Amniotic stem cell (primary cell): ENCODE data around the gene ZNF362.

Experiments
- DNase-seq: peaks from one replicate; lab custom pipeline; 2025; lab: John Stamatoyannopoulos, UW

ZNF362 gene

GRCh38 chr1:33327587-33328325 lies 71.5 kb downstream of the ZNF362 start:
- DNase-seq = peak; percentile 87

DNA sequence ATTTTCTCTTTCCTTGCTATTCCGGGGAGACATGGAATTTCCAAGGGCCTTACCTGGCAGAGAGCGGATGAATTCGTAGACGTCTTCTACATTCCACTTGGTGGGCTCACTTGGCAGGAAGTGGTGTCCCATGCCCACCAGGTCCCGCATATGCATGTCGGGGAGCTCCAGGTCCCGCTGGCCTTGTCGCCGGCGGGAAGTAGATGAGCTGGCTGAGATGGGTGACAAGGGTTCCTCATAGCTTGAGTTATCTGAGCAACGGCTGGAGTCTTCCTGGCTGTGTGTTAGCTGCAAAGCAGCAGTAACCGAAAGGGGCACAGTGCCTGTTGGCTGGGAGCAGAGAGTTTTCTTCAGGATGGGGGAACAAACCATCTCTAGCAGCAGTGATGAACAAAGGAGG lies 72.5 kb downstream of the ZNF362 start:
- DNase-seq = no peak

GRCh38 chr1:33329600-33330305 lies 73.5 kb downstream of the ZNF362 start:
- no peak for DNase-seq

- DNase-seq = no peak
These were observed 74.1 kb downstream of the ZNF362 start for GRCh38 chr1:33330361-33330890.

- no peak for DNase-seq
These were observed 74.6 kb downstream of the ZNF362 start for GRCh38 chr1:33330906-33331305.

DNA sequence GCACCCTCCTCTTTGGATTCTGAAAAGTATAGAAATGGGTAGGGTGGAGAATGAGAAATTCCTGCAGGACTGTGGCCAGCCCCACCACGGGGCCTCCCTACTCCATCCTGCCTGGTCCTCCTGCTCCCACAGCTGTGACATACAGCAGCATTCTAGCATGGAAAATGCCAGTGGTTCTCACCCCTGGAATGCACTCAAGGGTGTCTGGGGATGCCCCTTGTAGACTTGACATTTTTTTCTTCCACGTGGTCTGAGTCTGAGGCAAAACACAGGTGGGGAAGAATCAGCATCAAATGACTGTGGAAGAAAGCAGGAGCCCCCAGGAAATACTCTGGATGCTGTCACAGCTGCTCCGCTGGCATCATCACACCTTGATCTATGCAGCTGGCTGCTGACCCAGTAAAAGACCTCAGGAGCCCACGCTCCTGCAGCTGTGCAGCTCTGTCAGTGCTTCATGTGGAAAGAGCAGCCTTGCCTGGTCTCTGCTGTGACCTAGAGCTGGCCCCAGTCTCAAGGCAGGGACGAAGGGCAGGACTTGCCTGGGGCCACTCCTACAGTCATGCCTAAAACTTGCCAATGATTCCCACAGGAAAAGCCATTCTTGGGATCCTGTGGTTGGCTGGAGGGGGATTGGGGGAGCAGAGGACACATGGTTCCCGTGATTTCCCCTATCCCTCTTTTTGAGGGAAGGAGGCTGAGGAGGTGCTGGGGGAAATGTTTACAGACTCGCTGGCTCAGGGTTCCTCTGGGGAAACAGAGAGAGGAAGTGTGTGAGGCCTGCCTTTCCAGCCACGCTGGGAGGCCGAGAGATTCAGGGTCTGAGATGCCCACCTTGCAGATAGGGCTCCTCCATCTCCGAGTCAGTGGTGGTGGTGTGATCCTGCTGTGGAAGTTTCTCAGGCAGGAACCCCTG lies 75.4 kb downstream of the ZNF362 start:
- DNase-seq = no peak

DNA sequence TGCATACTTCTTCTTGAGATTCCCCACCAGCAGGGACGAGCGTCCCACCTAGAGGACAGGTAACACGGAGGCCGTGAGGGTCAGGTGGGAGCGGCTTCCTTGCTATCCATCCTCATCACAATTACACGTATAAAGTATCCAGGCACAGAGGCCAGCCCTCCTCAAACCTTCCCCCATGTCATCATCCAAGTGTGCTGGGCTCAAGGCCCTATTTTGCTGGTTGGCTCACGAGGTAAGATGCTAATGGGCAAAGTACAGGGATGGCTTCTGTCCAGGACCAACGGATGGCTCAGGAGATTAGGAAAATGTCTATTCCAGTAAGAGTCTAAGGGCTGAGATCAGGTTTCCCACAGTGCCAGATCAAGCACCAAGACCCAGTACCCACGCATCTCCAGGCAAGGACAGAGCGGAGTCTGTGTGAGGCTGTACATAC lies 76.1 kb downstream of the ZNF362 start:
- no peak for DNase-seq

DNA sequence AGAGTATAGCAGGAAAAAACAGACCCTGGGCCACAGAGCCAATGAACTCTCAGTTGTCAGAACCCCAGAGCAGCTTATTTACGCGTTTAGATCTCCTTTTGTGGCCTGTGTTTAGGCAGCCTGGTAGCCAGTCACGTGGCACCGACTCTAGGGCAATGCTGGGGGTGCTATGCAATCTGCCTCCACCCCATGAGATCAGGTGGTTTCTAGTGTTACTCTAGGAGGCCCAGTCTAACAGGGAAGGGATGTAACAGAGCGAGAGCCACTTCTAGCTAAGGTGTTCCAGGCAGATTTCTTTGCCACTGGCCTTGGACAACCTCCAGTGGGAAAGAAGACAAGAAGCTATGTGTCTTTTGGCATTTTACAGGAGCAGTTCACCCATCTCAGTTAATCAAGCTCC lies 76.6 kb downstream of the ZNF362 start:
- no peak for DNase-seq

DNA sequence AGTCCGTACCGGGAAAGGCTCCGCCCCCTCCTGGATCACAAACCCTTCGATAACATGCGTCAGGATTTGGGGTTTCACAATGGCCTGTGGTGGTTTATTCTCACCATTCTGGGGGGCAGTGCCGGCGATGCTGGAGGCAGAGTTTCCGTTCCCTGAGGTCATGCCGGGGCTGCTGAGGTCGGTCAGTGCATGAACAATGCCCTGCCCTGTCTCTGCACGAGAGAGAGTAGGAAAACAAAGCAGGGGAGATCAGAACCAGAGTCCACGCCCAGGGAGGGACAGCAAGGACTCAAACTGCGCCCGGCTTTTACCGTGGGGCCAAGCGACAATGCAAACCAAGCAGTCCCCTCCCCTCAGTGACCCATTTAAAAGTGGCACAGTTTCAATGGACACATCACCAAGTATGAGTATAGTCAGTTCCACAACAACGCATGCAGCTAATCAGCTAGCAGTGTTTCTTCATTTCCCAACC lies 77.8 kb downstream of the ZNF362 start:
- no peak for DNase-seq

- no peak for DNase-seq
These were observed 78.7 kb downstream of the ZNF362 start for GRCh38 chr1:33335020-33335419.

DNA sequence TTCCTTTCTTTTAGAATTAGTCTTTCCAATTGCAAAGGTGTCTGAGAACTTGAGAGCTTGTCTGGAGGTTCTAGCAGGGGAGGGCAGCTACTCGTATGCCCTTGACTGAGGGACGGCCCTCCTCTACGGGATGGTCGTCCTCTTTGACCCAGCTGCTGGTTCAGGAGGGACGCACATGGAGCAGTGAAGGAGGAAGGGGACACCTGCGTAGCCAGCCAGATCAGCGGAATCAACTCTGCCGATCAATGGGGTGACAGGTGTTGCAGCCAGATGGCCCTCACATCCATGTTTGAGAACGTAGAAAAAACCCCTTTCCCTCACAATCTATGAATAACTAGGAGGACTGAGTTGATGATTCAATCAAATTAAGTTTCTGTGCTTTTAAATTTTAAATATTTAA lies 80.3 kb downstream of the ZNF362 start:
- no peak for DNase-seq

DNA sequence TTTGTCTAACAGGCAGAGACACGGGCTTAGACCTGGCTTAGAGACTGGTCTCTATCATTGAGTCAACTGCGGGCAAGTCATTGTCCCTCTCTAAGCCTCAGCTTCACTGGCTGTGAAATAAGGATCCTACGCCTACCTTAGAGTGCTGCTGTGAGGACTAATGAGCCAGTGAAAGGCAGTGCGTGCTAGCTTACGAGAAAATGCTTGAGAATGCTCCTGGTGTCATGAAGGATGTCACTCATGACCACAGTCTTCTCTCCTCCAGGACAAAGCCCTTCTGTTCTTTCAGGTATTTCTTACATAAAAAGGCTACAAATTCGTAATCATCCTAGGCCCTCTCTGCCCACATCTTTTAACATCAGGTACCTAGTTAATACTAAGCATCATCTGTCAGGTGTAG lies 81.1 kb downstream of the ZNF362 start:
- DNase-seq = no peak

DNA sequence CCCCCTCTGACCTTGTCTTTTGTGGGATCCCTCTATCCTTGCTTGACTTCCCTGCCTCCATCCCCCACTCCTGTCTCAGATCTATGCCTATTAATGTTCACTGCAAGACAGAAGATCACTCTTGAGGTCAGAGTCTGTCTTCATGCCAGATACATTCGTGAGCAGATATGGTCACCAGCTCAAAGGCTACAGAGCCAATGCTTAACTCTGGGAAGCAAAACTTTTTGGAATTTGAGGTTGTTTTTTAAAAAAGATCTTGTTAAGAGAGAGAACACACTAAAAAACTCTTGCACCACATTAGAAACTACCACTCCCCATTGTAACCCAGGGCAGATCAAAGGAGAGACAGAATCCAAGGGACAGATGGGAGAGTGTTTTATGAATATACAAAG lies 81.8 kb downstream of the ZNF362 start:
- DNase-seq = no peak

DNA sequence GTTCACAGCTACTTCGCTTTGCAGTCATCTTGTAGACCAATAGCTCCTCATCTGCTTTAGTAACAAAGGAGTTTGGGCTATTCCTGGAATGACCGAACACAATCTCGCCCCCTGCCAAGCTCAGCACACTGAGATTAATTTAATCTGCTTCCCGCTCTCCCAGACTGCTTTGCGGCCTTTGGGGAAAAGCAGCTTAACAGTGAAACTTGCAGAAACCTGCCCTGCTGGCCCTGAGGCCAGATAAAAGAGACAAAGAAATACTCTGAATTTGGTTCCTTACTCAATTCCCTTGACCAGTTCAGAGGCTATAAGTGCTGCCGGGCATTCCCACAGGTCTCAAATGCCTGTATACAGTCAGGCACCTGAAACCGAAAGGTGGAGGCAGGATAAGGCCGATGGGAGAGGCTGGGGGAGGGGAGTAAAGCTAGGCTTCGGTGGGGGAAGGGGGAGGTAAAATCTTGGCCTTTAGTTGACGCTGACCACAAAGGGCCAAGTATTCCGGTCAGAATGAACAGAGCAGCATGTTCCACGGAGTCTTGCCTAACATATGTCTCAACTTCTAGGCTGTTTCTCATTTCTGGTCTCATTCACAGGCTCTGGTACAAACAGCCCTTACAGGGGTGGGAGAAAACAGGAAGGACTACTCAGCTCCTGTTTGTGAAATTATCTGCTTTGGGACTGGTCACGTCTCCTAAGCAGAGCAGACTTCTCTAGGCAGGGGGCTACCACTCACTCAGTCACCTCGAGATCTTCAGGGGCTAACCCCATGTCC lies 82.3 kb downstream of the ZNF362 start:
- no peak for DNase-seq

DNA sequence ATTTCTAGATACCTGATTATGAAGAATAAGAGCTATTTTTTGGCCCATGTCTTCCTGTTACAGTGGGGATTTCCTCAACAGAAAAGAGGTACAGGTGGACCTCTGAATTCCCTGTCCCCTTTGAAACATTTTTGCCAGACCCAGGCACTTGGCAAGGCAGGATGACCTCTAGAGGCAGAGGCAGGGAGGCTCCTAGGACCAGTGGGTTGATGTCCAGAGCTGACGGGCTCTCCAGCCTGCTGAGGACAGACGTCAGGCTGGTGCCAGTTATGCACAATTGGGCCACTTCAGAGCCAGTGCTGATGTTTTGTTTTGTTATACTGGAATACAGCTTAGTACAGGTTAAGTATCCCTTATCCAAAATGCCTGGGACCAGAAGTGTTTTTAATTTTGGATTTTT lies 83.1 kb downstream of the ZNF362 start:
- DNase-seq = no peak

DNA sequence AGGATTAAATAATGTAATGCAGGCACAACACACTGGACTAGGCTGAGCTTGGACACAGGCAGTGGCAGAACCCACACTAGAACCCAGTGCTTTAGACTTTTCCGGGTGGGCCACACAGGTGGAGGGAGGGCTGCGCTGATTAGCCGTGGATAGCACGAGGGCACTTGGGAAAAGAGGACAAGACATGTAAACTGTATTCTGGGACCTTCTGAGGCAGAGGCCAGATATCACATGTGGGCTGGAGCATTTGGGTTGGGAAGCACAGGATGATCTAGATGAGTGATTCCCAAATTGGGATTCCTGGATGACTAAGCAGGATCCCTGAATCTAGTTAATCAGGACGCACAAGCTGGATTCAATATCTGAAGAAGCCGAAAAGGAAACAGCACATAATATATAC lies 84.9 kb downstream of the ZNF362 start:
- no peak for DNase-seq

GRCh38 chr1:33342041-33342723 lies 85.9 kb downstream of the ZNF362 start:
- DNase-seq = peak; percentile 83

DNA sequence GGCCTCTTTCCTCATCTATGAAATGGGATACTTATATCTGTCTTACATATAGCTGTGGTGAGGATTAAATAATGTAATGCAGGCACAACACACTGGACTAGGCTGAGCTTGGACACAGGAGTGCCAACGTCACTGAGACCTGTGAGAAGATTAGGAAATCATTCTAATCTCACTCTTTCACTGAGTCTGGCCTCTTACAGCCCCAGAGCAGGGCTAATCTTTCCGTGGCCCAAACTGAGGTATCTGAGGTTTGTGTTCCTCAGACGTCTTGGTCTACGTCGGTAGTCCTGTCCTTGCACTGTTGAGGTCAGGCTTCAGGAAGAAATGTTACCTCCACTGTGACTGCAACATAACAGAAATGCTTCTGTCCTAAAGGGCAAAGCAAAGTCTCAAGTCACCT lies 87.2 kb downstream of the ZNF362 start:
- DNase-seq = no peak

- DNase-seq = no peak
These were observed 88.7 kb downstream of the ZNF362 start for GRCh38 chr1:33344896-33345560.

DNA sequence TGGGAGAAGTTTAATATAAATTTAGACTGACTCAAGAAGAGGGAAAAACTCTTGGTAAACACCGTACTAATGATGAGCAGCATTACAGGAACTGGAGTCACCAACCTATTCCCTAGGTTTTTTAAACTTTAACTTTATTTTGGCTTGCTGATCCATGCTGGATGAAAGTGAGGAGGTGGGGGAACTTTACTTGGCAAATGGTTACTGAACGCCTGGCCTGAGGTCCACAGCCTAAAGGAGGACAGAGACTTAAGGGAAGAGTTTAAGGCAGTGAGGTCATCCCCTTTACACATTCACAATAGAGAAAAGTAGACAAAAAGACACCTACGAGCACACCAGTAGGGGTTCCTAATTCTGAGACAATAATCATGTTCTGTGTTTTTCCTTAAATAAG lies 90.2 kb downstream of the ZNF362 start:
- no peak for DNase-seq
